Body of pancreas (tissue), 4 donors: ENCODE data around the gene NCOA6. TPM values are rescaled to one million over a fixed set of nuclear protein-coding genes. Genes with fewer than 3 reads are reported as not detected.
"Not testable (repeated sequence)": the region's sequence is repeated elsewhere in the genome, so short reads cannot be mapped to it uniquely, and the experiment has no call there.

Experiments
- ATAC-seq: fragments of 150-250 bp; one replicate; pipeline ENCODE4 v1.9.1; 2016
- DNase-seq, 4 donors: peaks; one replicate each; pipeline ENCODE4 v3.0.0-alpha.2; 2019
- H3K27ac ChIP-seq, 4 donors: fragments of 200-600 bp; sonication (generic); 1 replicate in 3 of 4; 2 replicates in 1 of 4; pipeline versions ENCODE4 v1.5.1 to v1.6.1; 2016 to 2019; ENCODE audit warnings: mild to moderate bottlenecking in 1 of 4, mixed read lengths in 1 of 4, moderate library complexity in 1 of 4
- H3K27me3 ChIP-seq, 2 donors: fragments of 200-600 bp; sonication (generic); one replicate each; pipeline ENCODE4 v1.6.0; 2016; ENCODE audit warnings: mild to moderate bottlenecking in 1 of 2
- H3K36me3 ChIP-seq, 2 donors: fragments of 200-600 bp; sonication (generic); replicated peaks in 1 of 2; 2 replicates each; pipeline ENCODE4 v1.5.1; 2016; ENCODE audit warnings: low read depth in 2 of 2; ENCODE audit not compliant: insufficient read depth in 1 of 2
- H3K4me1 ChIP-seq: fragments of 200-600 bp; sonication (generic); one replicate; pipeline ENCODE4 v1.6.0; 2016
- H3K4me3 ChIP-seq, 2 donors: fragments of 200-600 bp; sonication (generic); 1 replicate in 1 of 2; 2 replicates in 1 of 2; pipeline ENCODE4 v1.5.1; 2016 to 2019
- H3K9me3 ChIP-seq, 3 donors: fragments of 200-600 bp; sonication (generic); 1 replicate in 2 of 3; 2 replicates in 1 of 3; pipeline ENCODE4 v1.5.1; 2016
- CTCF ChIP-seq, 7 experiments: fragments of 450-650 bp in 4 of 7; fragments of 200-600 bp in 3 of 7; sonication (generic) in 3 of 7; IDR thresholded peaks; one replicate each; pipeline ENCODE4 v1.5.1; 2016 to 2019; ENCODE audit warnings: antibody characterized with exemption in 7 of 7
- POLR2A ChIP-seq, 3 donors: fragments of 450-650 bp; IDR thresholded peaks; one replicate each; pipeline ENCODE4 v1.6.1; 2016; ENCODE audit warnings: antibody characterized with exemption in 3 of 3, mild to moderate bottlenecking in 2 of 3
- WGBS, 2 donors: methylation state at CpG; one replicate each; pipeline ENCODE4 v1.1.5; 2017; 5-methylcytosine and 5-hydroxymethylcytosine counted together
- intact Hi-C: fragments of 100-400 bp; cut with DNase I; formaldehyde crosslinking; loops from one replicate; pipeline ENCODE4 v1.15.1; 2023
- total RNA-seq, 2 donors: library from RNA; depleted of rRNA; stranded (reverse); fragments of >200 nt; gene quantifications; one replicate each; pipeline ENCODE4 v1.1.0, GENCODE V29; 2016

NCOA6 gene
- total RNA-seq, 2 donors from 2014 or later = 13.5 to 54.1 TPM

GRCh38 chr20:34724172-34724571 is 101.3 kb downstream of the NCOA6 start:
- DNase-seq = no peak
- no peaks in the 10 kb centered on the region for H3K4me1 ChIP-seq
- no peaks in the 10 kb centered on the region for H3K9me3 ChIP-seq
- H3K4me3 ChIP-seq = no peak overlapping the region
- intact Hi-C loops = no loop called here
- H3K27me3 ChIP-seq = no peaks in the 10 kb centered on the region
- WGBS, 2 donors = 76 to 90% methylated on average over 3 of the region's 3 CpGs
- no peak for TF ChIP-seq CTCF (IDR thresholded peaks at IDR 0.05)
- H3K36me3 ChIP-seq = peaks cover 0 to 5% of the 10 kb centered on the region in 2 donors
- no peak for ATAC-seq
- H3K27ac ChIP-seq = no peak overlapping the region

GRCh38 chr20:34722560-34722959 is 102.9 kb downstream of the NCOA6 start:
- H3K9me3 ChIP-seq, H3K4me1 ChIP-seq, H3K36me3 ChIP-seq, H3K4me3 ChIP-seq, DNase-seq, ATAC-seq, H3K27me3 ChIP-seq, intact Hi-C loops, H3K27ac ChIP-seq: not testable (repeated sequence)
- 86 to 90% methylated on average over 3 of the region's 3 CpGs for WGBS, 2 donors

- no peaks in the 10 kb centered on the region for H3K4me1 ChIP-seq
- peak in 1 of 4 donors; percentile 31 for DNase-seq
- no peak for TF ChIP-seq CTCF (IDR thresholded peaks at IDR 0.05)
- no peaks in the 10 kb centered on the region for H3K9me3 ChIP-seq
- no peak overlapping the region for H3K27ac ChIP-seq
- 29 to 46% methylated on average over 2 of the region's 2 CpGs for WGBS, 2 donors
- intact Hi-C loops = no loop called here
- H3K4me3 ChIP-seq = no peak overlapping the region
- peaks cover 0 to 3% of the 10 kb centered on the region in 2 donors for H3K36me3 ChIP-seq
- H3K27me3 ChIP-seq = no peaks in the 10 kb centered on the region
- no peak for ATAC-seq
Observed at GRCh38 chr20:34720266-34720665, 105.2 kb downstream of the NCOA6 start.

GRCh38 chr20:34719242-34720017 is 106.0 kb downstream of the NCOA6 start:
- H3K36me3 ChIP-seq, H3K4me3 ChIP-seq, H3K4me1 ChIP-seq, intact Hi-C loops, H3K9me3 ChIP-seq, DNase-seq, H3K27ac ChIP-seq, H3K27me3 ChIP-seq, ATAC-seq: not testable (repeated sequence)
- WGBS, 2 donors = 92 to 96% methylated on average over 12 to 13 of the region's 13 CpGs

- 83% methylated on average over 9 of the region's 9 CpGs for WGBS, 2 donors
- no peak for DNase-seq
Observed at GRCh38 chr20:34717230-34718095, 108.0 kb downstream of the NCOA6 start.

More at GRCh38 chr20:34717230-34718095, 108.0 kb downstream of the NCOA6 start:
- TF ChIP-seq POLR2A (IDR thresholded peaks at IDR 0.05) (no peak), CTCF (IDR thresholded peaks at IDR 0.05) (no peak)
- no peak overlapping the region for H3K27ac ChIP-seq
- ATAC-seq = no peak
- H3K36me3 ChIP-seq = peaks cover 0 to 5% of the 10 kb centered on the region in 2 donors
- no peaks in the 10 kb centered on the region for H3K9me3 ChIP-seq
- H3K4me3 ChIP-seq = no peak overlapping the region
- no peaks in the 10 kb centered on the region for H3K27me3 ChIP-seq
- H3K4me1 ChIP-seq = no peaks in the 10 kb centered on the region
- intact Hi-C loops = no loop called here
